IPS DF 4.7 (cell line): Measurements from ENCODE around the gene OSBPL1A.

Experiments used
- DNase-seq: peaks from one replicate; pipeline ENCODE4 v3.0.0-alpha.2; 2013; ENCODE audit warnings: low spot score; ENCODE audit errors: extremely low read depth

The OSBPL1A gene

DNA sequence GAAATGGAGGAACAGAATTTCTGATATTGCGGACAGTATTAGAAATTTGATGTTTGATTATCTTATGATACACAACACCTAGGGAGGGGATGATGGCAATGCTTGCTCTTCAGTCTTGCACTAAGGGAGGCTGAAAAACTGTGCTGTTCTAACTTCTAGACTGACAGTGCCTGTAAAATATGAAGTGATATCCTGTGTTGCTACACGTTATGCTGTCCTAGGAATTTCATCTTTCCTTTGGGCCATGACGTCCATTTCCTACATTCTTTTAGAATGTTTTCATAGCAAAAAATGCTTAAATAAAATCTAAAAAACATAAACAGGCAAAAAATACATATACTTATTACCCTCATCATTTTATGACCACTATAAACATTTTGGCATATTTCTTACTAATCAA, 55.3 kb downstream of the OSBPL1A start:
- DNase-seq = no peak

DNA sequence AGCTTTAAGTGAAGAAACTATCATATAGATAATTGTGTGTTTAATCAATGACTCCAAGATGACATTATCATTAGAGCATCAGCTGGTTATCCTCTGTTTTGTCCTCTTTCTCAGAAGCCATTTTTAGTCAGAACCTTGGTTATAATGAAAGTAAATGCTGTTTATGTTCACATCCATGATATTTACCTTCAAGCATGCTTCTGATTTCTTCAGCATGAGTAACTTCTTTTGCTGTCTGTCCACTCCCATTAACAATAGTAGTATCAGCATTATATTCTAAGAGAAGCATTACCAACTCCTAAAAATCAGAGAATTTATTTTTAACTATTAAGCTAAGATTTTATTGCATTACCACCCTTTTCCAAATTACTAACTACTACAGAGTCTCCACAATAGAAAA, 56.3 kb downstream of the OSBPL1A start:
- no peak for DNase-seq

DNA sequence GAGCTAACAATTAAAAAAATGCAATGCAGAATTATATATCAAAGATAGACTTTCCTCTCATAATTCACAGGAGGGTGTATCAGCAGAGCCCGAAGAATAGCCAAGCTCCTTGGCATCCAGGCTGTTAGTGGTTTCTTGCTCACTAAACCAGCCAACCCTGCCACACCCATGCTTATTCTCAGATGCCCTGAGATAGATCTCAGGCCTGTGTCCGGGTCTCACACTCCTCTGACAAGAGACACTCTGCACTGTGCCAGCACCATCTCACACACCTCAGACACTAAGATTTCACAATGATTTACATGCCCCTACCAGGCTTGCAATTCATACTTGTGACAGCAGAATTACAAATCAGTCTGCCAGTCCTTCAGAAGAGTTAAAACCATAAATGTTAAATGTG, 64.5 kb downstream of the OSBPL1A start:
- no peak for DNase-seq

DNA sequence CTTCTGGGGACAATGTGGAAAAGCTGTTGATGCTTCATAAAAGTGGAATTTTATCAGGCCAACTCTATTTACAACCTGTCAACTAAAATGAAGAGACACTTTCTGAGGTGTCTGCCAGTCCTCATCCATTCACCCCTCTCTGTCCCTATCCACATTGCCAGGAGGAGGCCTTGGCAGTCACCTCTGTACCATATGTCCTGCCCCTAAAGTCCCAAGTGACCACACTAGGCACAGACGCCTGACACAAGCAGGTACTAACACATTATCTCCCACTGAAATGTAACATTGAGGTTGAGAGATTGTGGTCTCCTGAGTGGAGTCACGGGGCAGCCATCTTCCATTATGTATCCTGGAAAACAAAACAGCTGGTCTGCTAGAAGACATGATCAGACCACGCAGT, 71.4 kb downstream of the OSBPL1A start:
- DNase-seq = no peak

DNA sequence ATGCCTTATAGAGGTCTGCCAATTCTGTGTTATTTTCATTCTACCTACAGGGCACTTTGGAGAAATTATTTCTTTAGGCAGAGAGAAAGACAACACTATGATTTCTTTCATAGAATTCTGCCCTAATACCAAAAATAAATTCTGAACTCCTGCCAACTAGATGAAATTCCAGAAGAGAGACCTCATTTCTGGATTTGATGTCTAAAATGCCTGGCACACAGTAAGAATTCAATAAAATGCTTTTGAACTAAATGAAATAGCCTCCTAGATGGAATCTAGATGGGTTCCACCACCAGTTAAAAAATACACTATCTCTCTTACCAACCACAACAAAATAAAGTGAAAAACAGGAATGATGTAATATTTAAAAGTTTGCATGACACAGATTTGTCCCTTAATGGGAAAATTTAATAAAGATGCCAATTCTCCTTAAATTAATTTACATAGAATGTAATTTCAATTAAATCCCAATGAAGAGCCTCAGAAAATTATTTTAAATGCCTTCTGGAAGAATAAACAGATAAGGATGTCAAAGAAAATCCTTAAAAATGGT, 75.0 kb downstream of the OSBPL1A start:
- DNase-seq = no peak

DNA sequence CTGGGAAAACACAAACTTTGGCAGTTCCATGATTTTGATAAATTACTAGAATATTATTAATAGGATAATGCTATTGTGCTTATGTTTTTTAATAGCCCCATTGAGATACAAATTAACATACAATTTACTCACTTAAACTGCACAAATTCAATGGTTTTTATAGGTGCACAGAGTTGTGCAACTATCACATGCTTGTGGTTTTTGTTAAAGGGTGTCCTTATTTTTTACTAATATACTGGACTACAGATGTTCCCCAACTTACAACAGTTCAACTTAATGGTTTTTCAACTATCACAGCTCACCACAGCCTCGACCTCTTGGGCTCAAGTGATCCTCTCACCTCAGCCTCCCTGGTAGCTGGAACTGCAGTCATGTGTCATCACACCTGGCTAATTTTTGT, 76.6 kb downstream of the OSBPL1A start:
- no peak for DNase-seq

DNA sequence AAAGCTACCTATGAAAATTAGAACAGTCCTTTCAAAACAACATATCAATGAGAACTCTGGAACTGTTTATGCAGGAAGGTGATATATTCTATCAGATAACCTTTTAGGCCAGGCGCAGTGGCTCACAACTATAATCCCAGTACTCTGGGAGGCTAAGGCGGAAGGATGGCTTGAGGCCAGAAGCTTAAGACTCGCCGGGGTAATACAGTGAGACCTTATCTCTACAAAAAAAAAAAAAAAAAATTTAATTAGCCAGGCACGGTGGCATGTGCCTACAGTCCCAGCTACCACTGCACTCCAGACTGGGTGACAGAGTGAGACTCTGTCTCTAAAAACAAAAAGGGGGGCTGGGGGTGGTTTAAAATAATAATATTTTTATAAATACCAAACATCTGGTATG, 77.9 kb downstream of the OSBPL1A start:
- no peak for DNase-seq

DNA sequence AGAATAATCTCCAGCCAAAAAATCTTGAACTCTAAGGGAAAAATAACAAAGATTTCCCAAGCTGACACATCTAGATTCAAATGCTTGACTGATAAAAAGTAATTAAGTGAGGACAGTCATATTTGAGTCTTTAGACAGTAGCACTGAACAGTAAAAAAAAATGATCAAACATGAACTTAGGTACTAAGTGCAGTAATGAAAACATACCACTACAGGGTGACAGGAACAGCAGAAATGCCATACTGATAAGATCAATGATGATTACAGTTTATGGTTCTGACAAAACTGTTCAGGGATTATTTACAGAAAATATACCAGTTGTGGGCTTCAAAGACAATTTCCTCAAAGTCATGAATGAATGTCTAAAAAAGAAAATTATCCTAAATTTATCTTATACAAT, 80.3 kb downstream of the OSBPL1A start:
- DNase-seq = no peak

DNA sequence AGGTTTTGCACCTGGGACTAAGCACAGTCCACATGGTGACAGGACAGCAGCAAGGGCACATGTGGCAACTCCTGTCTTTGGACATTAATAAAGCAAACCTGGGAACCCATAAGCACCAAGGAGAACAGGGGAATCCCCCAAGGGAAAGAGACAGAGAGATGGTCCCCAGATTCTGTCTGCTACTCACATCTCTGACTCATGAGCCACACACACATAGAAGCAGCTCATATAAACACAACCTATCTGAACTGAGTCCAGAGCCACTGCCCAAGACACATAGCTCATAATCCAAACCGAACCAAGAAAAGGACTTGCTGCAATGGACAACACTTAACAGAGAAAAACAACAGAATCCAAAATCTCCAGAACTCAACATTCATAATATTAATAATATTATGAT, 82.5 kb downstream of the OSBPL1A start:
- no peak for DNase-seq

DNA sequence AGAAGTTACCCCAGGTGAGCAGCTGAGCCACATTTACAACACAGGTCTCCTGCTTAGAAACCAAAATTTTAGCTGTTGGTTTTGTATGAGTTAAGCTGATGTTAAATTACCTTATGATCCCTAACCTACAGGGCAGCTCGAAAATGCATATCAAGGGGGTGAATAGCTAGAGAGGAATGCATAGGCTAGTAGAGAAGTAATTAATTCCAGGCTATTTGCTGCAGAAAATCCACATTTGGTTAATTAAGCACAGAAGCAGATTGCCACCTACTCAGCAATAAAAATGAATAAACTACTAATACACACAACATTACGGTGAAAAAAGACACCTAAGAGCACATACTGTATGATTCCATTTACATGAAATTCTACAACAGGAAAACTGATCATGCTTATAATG, 91.4 kb downstream of the OSBPL1A start:
- no peak for DNase-seq

DNA sequence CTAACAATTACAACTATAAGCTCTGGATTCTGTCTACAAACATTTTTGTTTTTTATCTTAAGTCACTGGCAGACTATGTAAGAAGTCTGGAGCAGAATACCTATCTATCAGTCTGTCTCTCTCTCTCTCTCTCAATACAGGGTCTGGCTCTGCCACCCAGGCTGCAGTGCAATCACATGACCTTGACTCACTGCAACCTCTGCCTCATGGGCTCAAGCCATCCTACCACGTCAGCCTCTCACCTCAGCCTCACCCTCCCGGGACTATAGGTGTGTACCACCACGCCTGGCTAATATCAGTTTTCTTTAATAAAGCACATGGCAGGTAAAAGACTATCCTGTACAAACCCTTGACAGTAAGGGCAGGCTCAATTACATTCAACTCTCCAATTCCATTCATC, 96.9 kb downstream of the OSBPL1A start:
- DNase-seq = no peak

DNA sequence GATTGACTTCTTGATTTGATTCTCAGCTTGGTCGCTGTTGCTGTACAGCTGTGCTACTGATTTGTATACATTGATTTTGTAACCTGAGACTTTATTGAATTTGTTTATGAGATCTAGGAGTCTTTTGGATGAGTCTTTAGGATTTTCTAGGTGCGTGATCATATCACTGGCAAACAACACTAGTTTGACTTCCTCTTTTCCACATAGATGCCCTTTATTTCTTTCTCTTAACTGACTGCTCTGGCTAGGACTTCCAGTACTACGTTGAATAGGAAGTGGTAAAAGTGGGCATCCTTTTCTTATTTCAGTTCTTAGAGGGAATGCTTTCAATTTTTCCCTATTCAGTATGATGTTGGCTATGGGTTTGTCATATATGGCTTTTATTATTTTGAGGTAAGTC, 101.3 kb downstream of the OSBPL1A start:
- no peak for DNase-seq

DNA sequence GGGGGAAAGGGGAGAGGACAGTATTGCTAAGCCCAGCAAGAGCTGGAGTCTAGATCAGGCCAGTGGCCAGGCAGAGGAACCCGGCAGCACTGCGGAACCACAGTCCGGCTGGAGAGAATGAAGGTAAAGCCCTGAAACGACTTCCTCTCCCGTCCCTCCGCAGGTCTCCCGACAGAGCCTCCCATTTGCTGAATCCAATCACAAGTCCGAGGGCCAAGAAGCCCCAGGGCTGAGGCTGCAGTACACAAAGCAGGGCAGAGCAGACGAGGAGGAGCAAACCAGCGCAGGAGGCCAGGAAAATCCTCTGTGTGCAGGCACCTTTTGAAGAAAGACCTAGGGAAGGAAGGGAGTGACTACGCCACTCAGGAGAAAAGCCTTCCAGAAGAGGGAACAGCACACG, 104.4 kb downstream of the OSBPL1A start:
- DNase-seq = no peak

DNA sequence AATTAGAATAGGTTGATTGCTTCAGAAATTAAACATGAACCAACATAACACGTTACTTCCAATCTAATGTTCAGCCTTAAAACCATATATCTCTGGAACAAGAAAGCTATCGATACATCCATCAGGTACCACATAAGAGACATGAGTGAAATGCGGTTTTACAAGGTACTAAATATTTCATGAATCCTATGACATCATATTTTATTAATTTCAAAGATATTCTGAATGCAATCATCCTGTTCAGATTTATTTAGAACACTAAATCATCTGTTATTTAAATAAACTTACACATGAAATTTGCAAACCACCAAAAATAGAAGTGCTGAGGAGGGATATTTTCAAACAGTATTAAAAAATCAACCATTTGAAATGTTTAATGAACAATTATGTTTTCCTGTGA, 119.0 kb downstream of the OSBPL1A start:
- DNase-seq = no peak

DNA sequence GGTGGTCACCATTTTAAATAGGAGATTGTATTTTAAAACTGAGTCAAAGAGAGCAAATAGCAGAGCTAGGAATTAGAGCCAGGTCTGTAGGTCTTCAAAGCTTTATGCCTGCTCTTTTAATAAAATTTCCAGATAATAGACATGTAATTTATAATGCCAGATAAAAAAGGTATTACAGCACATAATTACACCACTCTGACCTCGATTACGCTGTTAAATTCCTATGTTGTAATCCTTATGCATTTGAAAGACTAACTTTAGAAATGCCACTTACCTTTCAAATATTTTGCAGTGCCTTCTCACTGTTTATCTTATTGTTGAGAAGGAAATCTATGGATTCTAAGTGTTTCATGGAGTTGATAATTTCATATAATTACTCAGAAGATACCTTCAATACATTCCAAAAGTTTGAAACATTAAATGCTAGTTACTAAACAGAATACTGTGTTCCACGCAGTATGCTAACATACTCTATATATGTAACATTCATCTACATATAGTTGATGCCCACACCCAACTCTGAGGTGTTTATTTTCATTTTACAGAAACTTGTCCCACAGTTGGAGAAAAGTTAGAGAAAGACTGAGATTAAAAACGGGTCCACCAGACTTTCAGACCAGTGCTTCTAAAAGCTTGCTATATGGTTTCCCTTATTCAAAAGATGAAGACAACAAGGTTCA, 120.0 kb downstream of the OSBPL1A start:
- no peak for DNase-seq

DNA sequence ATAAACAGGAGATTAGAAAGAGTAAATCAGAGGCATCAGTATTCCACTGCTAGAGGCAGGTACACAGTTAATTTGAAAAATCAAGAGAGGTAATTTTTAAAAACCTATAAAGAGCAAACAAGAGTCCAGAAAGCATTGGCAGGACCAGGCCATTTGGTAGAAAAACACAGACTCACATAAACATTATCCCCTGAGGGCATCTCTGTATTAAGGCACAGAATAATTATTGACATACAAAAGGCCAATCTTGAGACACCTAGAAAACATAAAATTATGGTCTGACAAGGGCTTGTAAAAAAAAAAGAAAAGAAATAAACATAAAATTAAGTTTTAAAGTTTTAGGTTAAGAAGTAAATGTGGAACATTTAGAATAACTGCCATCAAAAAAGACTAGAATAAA, 120.6 kb downstream of the OSBPL1A start:
- no peak for DNase-seq

DNA sequence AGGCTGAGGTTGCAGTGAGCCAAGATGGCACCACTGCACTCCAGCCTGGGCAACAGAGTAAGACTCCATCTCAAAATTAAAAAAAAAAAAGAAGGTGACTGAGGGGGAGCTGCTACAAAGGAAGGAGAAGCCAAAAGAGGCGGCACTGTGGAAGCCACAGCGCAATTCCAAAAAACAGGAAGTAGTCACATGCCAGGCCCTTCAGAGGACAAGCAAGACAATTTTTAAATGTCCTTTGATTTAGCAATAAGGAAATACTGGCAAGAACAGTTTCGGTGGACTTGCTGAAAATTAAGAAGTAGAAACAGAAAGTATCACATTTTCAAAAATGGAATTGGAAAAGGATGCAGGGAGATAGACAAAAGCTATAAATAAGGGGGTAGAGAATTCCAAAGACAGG, 122.8 kb downstream of the OSBPL1A start:
- no peak for DNase-seq

DNA sequence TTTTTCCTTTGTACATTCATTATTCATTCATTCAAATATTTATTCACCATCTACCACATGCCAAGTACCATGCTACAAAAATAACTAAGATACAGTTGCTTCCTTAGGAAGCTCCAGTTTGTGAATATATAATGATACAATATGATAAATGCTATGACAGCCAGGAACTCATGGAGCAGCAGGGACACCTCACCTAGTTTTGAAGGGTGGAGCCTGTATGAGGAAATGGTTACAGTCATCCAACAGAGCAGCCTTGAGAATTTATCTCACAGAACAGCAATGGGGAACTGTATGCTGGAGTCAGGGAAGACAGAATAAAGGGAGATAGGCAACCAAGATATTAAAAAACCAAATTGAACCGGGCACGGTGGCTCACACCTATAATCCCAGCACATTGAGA, 124.0 kb downstream of the OSBPL1A start:
- DNase-seq = no peak

DNA sequence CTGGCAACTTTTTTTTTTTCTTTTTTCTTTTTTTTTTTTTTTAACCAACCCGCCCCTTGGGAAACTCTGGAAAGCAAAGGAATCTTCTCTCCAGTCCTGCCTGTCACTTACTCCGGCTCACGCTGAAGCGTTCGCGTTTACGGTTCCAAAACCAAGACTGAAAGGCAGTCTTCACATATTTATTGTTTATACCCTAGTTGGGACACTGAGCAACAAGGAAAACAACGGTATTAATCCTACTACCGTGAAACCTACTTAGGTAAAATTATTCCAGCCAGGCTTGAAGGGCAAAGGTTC, 125.4 kb downstream of the OSBPL1A start:
- no peak for DNase-seq

DNA sequence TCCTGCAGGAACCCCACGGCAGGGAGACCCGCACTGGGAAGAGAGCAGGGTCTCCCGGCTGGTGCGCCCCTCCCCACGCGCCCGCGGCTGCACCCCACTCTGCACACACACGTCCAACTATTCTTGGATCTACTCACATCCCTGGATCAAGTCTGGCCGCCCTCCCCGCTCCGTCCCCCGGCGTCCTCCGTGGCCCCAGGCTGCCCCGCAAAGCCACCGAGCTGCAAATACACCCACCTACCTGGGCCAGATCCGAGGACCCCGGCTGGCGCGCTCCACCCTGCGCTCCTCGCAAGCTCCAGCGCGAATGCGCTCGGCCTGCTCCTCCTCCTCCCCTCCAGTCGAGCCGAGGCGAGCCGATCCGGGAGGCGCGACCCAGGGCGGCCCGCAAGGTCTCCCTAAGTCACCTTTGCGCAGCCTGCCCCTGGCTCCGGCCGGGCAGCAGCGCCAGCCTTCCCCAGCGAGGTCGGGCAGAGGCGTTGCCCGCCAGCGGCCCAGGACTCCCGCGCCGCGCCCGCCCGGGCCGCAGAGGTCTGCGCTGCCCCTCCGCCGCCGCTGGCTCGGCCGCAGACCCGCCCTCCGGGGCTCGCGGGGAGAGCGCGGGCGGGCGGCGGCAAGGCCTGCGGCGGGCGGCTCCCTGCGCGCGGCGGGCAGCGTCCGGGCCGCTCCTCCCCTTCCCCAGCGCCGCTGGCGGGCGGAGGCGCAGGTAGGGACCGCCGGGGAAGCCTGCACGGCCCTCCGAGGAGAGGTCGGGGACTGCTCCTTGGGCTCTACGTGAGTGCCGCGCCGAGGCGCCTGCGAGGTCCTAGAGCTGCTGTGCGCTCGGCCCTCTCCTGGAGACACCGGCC, 126.0 kb downstream of the OSBPL1A start:
- DNase-seq = peak; percentile 66

DNA sequence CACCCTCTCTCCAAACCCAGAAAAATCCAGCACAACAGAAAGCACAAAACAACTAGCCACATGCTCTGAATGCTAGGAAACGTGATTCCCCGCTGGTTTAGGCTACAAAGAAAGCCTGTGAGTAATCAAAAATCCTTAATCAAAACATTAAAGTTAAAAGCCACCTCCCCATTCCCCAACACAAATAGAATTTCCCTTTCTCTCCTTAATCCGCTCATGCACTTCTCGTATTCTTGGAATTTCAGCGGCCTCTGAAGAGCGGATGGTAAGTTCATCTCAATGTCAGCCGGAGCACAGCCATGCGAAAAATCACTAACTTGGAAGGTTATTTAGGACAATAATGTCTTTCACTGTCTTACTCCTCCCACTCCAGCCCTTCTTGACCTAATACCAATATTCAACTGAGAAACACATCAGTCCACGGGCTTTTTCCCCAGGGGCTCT, 126.7 kb downstream of the OSBPL1A start:
- no peak for DNase-seq

DNA sequence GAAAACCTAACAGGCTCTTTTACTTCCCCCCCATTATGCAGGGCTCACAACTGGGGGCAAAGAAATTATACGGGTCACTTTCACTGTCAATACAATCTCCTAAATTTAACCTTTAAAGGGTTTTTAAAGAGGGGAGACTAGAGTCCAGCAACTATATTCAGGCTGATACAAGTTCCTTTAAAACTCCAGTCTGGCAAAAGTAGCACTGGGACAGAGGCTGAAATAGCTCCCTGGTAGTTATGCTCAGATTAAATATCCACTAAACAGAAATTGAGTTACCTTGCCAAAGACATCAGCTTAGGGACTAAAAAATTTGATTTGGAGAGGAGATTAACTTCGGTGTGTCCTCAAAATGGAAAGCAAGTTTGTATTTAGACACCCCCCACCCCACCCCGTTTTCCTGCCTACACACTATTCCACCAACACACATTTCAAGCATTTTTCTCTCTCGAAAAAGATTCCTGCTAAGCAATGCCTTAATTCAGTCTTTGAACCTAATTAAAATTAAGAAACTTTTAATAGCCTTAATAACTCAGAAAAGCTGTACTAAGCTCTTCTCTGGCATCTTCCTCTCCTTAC, 127.2 kb downstream of the OSBPL1A start:
- DNase-seq = no peak
